Measurements from ENCODE around the gene FARP1.

Gene FARP1

GRCh38 chr13:98459721-98460370 lies 317.0 kb downstream of the FARP1 start:
- DNase-seq (ENCODE audit: low read depth in 2 of 2): no peak

GRCh38 chr13:98460516-98460915 lies 317.6 kb downstream of the FARP1 start:
- no peak for DNase-seq (ENCODE audit: low read depth in 2 of 2)

GRCh38 chr13:98461486-98462240 lies 318.8 kb downstream of the FARP1 start:
- DNase-seq (ENCODE audit: low read depth in 2 of 2): no peak

- no peak for DNase-seq (ENCODE audit: low read depth in 2 of 2)
Observed at GRCh38 chr13:98462241-98462882, 319.5 kb downstream of the FARP1 start.

GRCh38 chr13:98462946-98463345 lies 320.1 kb downstream of the FARP1 start:
- no peak for DNase-seq (ENCODE audit: low read depth in 2 of 2)

- peak in 1 of 2 donors; percentile 26 for DNase-seq (ENCODE audit: low read depth in 2 of 2)
Observed at GRCh38 chr13:98466634-98467236, 323.8 kb downstream of the FARP1 start.

GRCh38 chr13:98467263-98467985 lies 324.5 kb downstream of the FARP1 start:
- no peak for DNase-seq (ENCODE audit: low read depth in 2 of 2)

GRCh38 chr13:98468361-98468760 lies 325.5 kb downstream of the FARP1 start:
- DNase-seq (ENCODE audit: low read depth in 2 of 2): no peak

- DNase-seq (ENCODE audit: low read depth in 2 of 2): no peak
Observed at GRCh38 chr13:98468929-98469328, 326.0 kb downstream of the FARP1 start.

- DNase-seq (ENCODE audit: low read depth in 2 of 2): no peak
Observed at GRCh38 chr13:98470920-98471319, 328.0 kb downstream of the FARP1 start.

- no peak for DNase-seq (ENCODE audit: low read depth in 2 of 2)
Observed at GRCh38 chr13:98471934-98472333, 329.0 kb downstream of the FARP1 start.

- no peak for DNase-seq (ENCODE audit: low read depth in 2 of 2)
Observed at GRCh38 chr13:98473135-98473787, 330.4 kb downstream of the FARP1 start.

GRCh38 chr13:98473788-98474144 lies 330.9 kb downstream of the FARP1 start:
- DNase-seq (ENCODE audit: low read depth in 2 of 2): no peak

- no peak for DNase-seq (ENCODE audit: low read depth in 2 of 2)
Observed at GRCh38 chr13:98474292-98474691, 331.4 kb downstream of the FARP1 start.

GRCh38 chr13:98474761-98475160 lies 331.9 kb downstream of the FARP1 start:
- no peak for DNase-seq (ENCODE audit: low read depth in 2 of 2)

- no peak for DNase-seq (ENCODE audit: low read depth in 2 of 2)
Observed at GRCh38 chr13:98475522-98475921, 332.6 kb downstream of the FARP1 start.

- peak in 1 of 2 donors; percentile 39 for DNase-seq (ENCODE audit: low read depth in 2 of 2)
Observed at GRCh38 chr13:98476106-98476505, 333.2 kb downstream of the FARP1 start.

- DNase-seq (ENCODE audit: low read depth in 2 of 2): peak; percentile 64 to 75
Observed at GRCh38 chr13:98476538-98476966, 333.7 kb downstream of the FARP1 start.

- DNase-seq (ENCODE audit: low read depth in 2 of 2): no peak
Observed at GRCh38 chr13:98478189-98479129, 335.6 kb downstream of the FARP1 start.

GRCh38 chr13:98479496-98480003 lies 336.7 kb downstream of the FARP1 start:
- DNase-seq (ENCODE audit: low read depth in 2 of 2): no peak

Data from stimulated activated CD4-positive, alpha-beta T cell treated with anti-CD3 and anti-CD28 coated beads, Interleukin-1b, Interleukin-23, amount 100 ng/mL, for 1 hour (primary cell).